22Rv1 (cell line): ENCODE data around the gene PLXDC2.

Experiments used
- H3K27ac ChIP-seq: fragments of 450-650 bp; 2 replicates; pipeline ENCODE4 v1.5.1; 2017
- ZFX ChIP-seq: fragments of 450-650 bp; IDR thresholded peaks from 2 replicates; pipeline ENCODE4 v1.6.1; 2017; ENCODE audit warnings: antibody characterized with exemption, borderline replicate concordance
- TF ChIP-seq, protein P1 (sequence below): fragments of 450-650 bp; IDR thresholded peaks from 2 replicates; pipeline ENCODE4 v1.5.1; 2017; ENCODE audit warnings: mild to moderate bottlenecking

The PLXDC2 gene

DNA sequence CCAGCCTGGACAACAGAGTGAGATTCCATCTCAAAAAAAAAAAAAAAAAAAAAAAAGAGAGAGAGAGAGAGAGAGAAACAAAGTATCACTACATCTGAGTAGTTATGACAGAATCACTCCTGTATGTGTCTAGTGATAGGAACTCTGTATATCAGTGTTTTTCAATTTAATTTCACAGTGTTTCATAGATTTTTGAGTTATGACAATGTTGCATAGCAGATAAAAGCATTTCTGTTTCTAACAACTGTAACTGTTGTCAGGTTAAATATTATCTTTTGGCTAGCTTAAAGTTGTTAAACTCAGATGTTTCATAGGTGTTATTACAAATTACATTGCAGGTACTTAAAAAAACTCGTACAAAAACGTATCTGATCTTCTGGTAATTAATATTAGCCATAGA is 60.3 kb downstream of the PLXDC2 start:
- no peak overlapping the region for H3K27ac ChIP-seq
- TF ChIP-seq, protein P1, sequence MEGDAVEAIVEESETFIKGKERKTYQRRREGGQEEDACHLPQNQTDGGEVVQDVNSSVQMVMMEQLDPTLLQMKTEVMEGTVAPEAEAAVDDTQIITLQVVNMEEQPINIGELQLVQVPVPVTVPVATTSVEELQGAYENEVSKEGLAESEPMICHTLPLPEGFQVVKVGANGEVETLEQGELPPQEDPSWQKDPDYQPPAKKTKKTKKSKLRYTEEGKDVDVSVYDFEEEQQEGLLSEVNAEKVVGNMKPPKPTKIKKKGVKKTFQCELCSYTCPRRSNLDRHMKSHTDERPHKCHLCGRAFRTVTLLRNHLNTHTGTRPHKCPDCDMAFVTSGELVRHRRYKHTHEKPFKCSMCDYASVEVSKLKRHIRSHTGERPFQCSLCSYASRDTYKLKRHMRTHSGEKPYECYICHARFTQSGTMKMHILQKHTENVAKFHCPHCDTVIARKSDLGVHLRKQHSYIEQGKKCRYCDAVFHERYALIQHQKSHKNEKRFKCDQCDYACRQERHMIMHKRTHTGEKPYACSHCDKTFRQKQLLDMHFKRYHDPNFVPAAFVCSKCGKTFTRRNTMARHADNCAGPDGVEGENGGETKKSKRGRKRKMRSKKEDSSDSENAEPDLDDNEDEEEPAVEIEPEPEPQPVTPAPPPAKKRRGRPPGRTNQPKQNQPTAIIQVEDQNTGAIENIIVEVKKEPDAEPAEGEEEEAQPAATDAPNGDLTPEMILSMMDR: no peak
- TF ChIP-seq ZFX: no peak

DNA sequence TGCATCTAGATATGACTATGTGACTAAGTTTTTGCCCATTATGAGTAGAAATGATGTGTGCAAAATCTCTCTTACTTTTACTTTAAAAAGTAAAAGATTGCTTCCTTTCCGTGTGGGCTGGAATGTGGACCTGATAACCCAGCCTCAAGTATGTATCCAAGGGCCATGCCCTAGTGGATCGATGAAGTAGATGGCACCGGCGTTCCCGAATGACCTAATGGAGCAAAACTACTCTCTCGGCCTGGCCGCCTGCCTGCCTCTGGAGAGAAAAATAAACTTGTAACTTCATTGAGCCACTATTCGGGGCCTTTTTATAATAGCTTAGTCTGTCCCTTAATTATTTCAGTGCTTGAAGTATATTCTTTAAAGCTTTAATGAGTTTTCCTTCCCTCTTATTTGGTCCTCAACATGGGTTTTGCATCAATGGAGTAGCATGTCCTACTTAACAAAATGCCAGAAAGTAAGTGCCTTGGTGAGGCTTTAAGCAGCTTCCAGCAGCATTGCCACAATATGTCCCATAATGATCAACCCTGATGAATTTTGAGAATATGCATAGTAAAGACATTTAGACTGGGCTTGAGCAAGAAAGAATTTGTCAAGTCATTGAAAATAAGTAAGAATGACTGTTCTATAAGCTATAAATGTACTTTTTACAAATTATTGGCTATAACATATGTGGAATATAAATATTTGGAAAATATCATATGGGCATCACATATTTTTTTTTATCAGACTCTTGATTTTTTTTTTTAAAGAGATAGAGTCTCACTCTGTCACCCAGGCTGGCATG is 61.4 kb downstream of the PLXDC2 start:
- no peak overlapping the region for H3K27ac ChIP-seq
- TF ChIP-seq ZFX: no peak
- TF ChIP-seq, protein P1: no peak

DNA sequence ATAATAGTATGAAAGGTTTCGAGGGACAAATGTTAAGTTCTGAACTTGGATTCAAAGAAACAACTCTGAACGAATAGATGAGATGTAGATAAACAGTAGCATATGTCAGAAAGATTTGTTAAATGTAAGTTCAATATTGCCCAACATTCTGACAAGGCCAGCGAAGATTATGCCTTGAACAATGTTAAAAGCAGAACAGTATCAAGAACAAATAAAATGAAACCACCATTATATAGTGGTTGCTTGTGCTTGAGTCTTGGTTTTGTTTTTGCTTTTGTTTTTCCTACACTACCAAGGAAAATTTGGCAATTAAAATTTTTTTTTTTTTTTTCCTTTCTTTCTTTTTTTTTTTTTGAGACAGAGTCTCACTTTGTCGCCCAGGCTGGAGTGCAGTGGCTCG is 66.4 kb downstream of the PLXDC2 start:
- no peak for TF ChIP-seq ZFX
- TF ChIP-seq, protein P1: no peak
- H3K27ac ChIP-seq: no peak overlapping the region

DNA sequence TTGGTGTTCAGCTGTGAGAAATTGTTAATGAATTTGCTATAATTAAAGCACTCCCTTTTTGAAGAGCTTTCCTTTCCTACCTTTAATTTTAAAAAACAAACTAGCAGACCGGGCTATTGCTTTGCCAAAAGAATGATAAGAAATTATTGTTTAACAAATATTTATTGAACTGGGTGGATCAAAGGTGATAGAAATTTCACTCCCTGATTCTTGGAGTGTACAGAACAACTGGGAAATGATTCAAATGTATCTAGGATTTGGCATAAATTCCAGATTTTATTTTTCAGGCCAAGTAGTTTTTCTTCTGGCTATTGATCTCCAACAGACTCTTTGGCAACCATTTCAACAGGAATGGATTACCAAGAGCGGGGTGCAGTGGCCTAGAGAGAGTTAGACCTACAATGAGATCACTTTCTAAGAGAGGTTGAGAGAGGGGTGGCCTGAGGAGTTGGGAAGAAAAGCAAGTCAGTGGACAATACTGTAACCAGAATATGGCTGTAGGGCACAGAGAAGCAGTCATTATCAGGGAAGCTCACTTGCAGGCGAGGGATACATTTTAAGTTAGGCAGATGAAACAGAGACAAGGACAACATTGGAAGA is 71.9 kb downstream of the PLXDC2 start:
- TF ChIP-seq ZFX: no peak
- TF ChIP-seq, protein P1: no peak
- no peak overlapping the region for H3K27ac ChIP-seq

DNA sequence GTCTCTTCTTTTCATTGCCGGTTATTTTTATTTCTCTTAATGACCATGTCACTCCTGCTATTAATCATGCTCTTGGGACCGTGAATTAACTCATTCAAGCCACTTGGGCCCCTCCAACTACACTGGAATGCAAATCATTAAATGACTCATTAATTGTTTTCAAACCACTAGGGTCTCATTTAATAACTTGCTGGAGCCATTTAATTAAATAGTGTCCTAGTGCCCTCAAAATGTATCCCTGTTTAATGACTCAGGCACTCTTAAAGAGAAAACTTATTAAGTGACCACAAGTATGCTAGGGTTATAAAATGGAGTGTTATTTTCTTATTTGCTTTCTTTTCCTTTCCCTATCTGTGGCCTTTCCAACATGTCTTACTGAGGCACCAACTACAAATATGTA is 73.0 kb downstream of the PLXDC2 start:
- no peak overlapping the region for H3K27ac ChIP-seq
- TF ChIP-seq ZFX: no peak
- TF ChIP-seq, protein P1: no peak

DNA sequence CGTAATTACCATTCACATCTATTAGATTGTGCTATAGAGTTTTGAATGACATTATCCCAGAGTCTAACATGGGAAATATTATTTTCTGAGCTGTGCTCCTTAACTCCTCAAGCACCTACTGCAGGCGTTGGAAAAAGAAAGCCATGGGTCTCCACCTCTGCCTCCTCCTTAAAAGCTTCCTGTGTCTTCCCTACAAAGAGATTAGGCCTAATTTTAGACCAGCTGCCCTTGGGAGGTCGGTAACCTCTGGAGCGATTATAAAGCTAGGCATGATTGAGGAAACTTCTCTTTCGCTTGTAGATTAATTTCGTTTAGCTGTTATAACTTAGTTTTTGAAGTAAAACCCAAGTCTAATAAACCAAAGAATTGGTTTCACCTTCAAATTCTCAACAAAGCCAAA is 75.2 kb downstream of the PLXDC2 start:
- no peak overlapping the region for H3K27ac ChIP-seq
- TF ChIP-seq, protein P1: no peak
- no peak for TF ChIP-seq ZFX

DNA sequence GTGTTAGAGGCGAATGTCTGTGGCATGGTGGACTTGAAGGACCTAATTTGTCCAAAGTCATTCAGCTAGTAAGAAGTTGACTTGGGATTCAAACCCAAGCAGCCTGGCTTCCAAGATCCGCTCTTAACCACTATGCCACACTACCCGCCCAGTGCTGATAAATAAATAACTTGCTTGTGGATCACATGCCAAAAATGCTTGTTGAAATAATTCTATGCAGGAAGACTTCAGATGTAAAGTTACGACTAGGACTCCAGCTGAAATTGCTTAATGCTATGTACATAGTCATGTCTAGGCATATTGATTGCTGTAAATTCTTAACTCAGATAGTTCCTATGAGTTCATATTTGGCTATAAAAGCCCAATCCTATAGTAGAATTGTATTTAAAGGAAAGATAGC is 76.0 kb downstream of the PLXDC2 start:
- TF ChIP-seq, protein P1: no peak

More for the DNA sequence above, 76.0 kb downstream of the PLXDC2 start:
- H3K27ac ChIP-seq: no peak overlapping the region
